OCI-LY1 (cell line): Measurements from ENCODE around the gene CATSPERB.

Experiments used
- H2AFZ ChIP-seq: fragments of 200-600 bp; sonication (generic), shearing (Covaris generic); 2 replicates; pipeline ENCODE4 v1.6.0; 2014; ENCODE audit warnings: antibody characterized with exemption, mild to moderate bottlenecking, low read length
- H3F3A ChIP-seq: fragments of 200-600 bp; sonication (generic), shearing (Covaris generic); 2 replicates; pipeline ENCODE4 v1.6.0; 2014; ENCODE audit warnings: mild to moderate bottlenecking, antibody characterized with exemption, low read length, moderate library complexity; ENCODE audit not compliant: insufficient read depth
- H3K27ac ChIP-seq: fragments of 200-600 bp; sonication (generic); 2 replicates; pipeline ENCODE4 v1.5.1; 2014; ENCODE audit warnings: low read length, mixed run types, mild to moderate bottlenecking, low read depth; ENCODE audit not compliant: poor library complexity, severe bottlenecking
- H3K27me3 ChIP-seq: fragments of 200-600 bp; sonication (generic); 2 replicates; pipeline ENCODE4 v1.6.0; 2014; ENCODE audit warnings: antibody characterized with exemption, mild to moderate bottlenecking, low read length, moderate library complexity; ENCODE audit not compliant: insufficient read depth
- H3K36me3 ChIP-seq: fragments of 200-600 bp; sonication (generic); 2 replicates; pipeline ENCODE4 v1.6.1; 2014; ENCODE audit warnings: mild to moderate bottlenecking, antibody characterized with exemption, low read length, moderate library complexity, mixed read lengths; ENCODE audit not compliant: insufficient read depth
- H3K4me1 ChIP-seq: fragments of 200-600 bp; sonication (generic); 2 replicates; pipeline ENCODE4 v1.5.1; 2014; ENCODE audit warnings: mild to moderate bottlenecking, low read length, moderate library complexity; ENCODE audit not compliant: insufficient read depth, severe bottlenecking
- H3K4me2 ChIP-seq: fragments of 200-600 bp; sonication (generic), shearing (Covaris generic); 2 replicates; pipeline ENCODE4 v1.6.1; 2014; ENCODE audit warnings: low read length
- H3K4me3 ChIP-seq: fragments of 200-600 bp; sonication (generic); 2 replicates; pipeline ENCODE4 v1.5.1; 2014; ENCODE audit warnings: low read length, low read depth, mild to moderate bottlenecking, mixed read lengths; ENCODE audit not compliant: poor library complexity, severe bottlenecking
- H3K79me2 ChIP-seq: fragments of 200-600 bp; shearing (Covaris generic); 2 replicates; pipeline ENCODE4 v1.6.1; 2016; ENCODE audit warnings: mixed run types, low read length, mixed read lengths; ENCODE audit not compliant: insufficient read depth
- H3K9ac ChIP-seq: fragments of 200-600 bp; sonication (generic), shearing (Covaris generic); 2 replicates; pipeline ENCODE4 v1.6.1; 2014; ENCODE audit warnings: mild to moderate bottlenecking, low read length, mixed read lengths
- H3K9me2 ChIP-seq: fragments of 200-600 bp; sonication (generic), shearing (Covaris generic); 2 replicates; pipeline ENCODE4 v1.6.1; 2014; ENCODE audit warnings: low read depth, mild to moderate bottlenecking, low read length, mixed read lengths
- H3K9me3 ChIP-seq: fragments of 200-600 bp; shearing (Covaris generic); 2 replicates; pipeline ENCODE4 v1.6.1; 2014; ENCODE audit warnings: low read length, mixed read lengths
- H4K20me1 ChIP-seq: fragments of 200-600 bp; sonication (generic), shearing (Covaris generic); 2 replicates; pipeline ENCODE4 v1.6.0; 2016; ENCODE audit warnings: mild to moderate bottlenecking, low read length; ENCODE audit not compliant: insufficient read depth
- CTCF ChIP-seq: fragments of 200-600 bp; sonication (generic), shearing (Covaris generic); IDR thresholded peaks from 2 replicates; pipeline ENCODE4 v1.5.1; 2017; ENCODE audit warnings: mild to moderate bottlenecking, antibody characterized with exemption, low read length, moderate library complexity, mixed read lengths
- EZH2 ChIP-seq: fragments of 200-600 bp; sonication (generic), shearing (Covaris generic); IDR thresholded peaks from 2 replicates; pipeline ENCODE4 v1.8.0; 2017; ENCODE audit warnings: borderline replicate concordance, mixed run types, mild to moderate bottlenecking, antibody characterized with exemption, low read length, moderate library complexity, mixed read lengths

Gene CATSPERB

GRCh38 chr14:91647856-91648255, 84.0 kb downstream of the CATSPERB start:
- H3F3A ChIP-seq, result no peaks in the 10 kb centered on the region
- H3K27ac ChIP-seq, result no peak overlapping the region
- no peak for TF ChIP-seq EZH2
- TF ChIP-seq CTCF, result no peak
- H3K9ac ChIP-seq, result no peak overlapping the region
- H3K4me1 ChIP-seq, result no peaks in the 10 kb centered on the region
- no peaks in the 10 kb centered on the region for H3K79me2 ChIP-seq
- no peaks in the 10 kb centered on the region for H4K20me1 ChIP-seq
- H3K36me3 ChIP-seq, result no peaks in the 10 kb centered on the region
- H3K9me2 ChIP-seq, result no peaks in the 10 kb centered on the region
- no peak overlapping the region for H3K4me3 ChIP-seq
- H3K4me2 ChIP-seq, result no peak overlapping the region
- H3K9me3 ChIP-seq, result no peaks in the 10 kb centered on the region
- H2AFZ ChIP-seq, result no peak overlapping the region
- H3K27me3 ChIP-seq, result no peaks in the 10 kb centered on the region

GRCh38 chr14:91636604-91637003, 95.3 kb downstream of the CATSPERB start:
- Histone ChIP-seq H3K4me1 (no peaks in the 10 kb centered on the region), H3K27me3 (no peaks in the 10 kb centered on the region), H3K4me2 (no peak overlapping the region), H3K36me3 (no peaks in the 10 kb centered on the region), H3K27ac (no peak overlapping the region), H3K9me3 (0 out of 2 replicates have a peak, but pooled peaks cover 3% of the 10 kb centered on the region), H3F3A (no peaks in the 10 kb centered on the region), H2AFZ (no peak overlapping the region), H3K9ac (no peak overlapping the region), H3K9me2 (no peaks in the 10 kb centered on the region), H3K79me2 (no peaks in the 10 kb centered on the region), H3K4me3 (no peak overlapping the region), H4K20me1 (no peaks in the 10 kb centered on the region)
- TF ChIP-seq CTCF, result no peak
- TF ChIP-seq EZH2, result no peak

- no peak overlapping the region for H3K9ac ChIP-seq
- no peak overlapping the region for H3K4me2 ChIP-seq
- H4K20me1 ChIP-seq, result no peaks in the 10 kb centered on the region
- no peaks in the 10 kb centered on the region for H3F3A ChIP-seq
- no peaks in the 10 kb centered on the region for H3K9me2 ChIP-seq
- no peaks in the 10 kb centered on the region for H3K9me3 ChIP-seq
- H3K4me1 ChIP-seq, result no peaks in the 10 kb centered on the region
- H3K4me3 ChIP-seq, result no peak overlapping the region
- TF ChIP-seq CTCF (no peak), EZH2 (no peak)
- no peaks in the 10 kb centered on the region for H3K27me3 ChIP-seq
- H2AFZ ChIP-seq, result no peak overlapping the region
- no peak overlapping the region for H3K27ac ChIP-seq
- H3K36me3 ChIP-seq, result no peaks in the 10 kb centered on the region
- no peaks in the 10 kb centered on the region for H3K79me2 ChIP-seq
These were observed 107.1 kb downstream of the CATSPERB start for GRCh38 chr14:91624757-91625156.
